NCI-H526 (cell line): ENCODE measurements around the gene PRDM13.
"Not testable (repeated sequence)": the region's sequence is repeated elsewhere in the genome, so short reads cannot be mapped to it uniquely, and the experiment has no call there.

Source experiments
- DNase-seq, 2 experiments: peaks; one replicate each; lab custom pipeline; 2025; lab: John Stamatoyannopoulos, UW

The PRDM13 gene

DNA sequence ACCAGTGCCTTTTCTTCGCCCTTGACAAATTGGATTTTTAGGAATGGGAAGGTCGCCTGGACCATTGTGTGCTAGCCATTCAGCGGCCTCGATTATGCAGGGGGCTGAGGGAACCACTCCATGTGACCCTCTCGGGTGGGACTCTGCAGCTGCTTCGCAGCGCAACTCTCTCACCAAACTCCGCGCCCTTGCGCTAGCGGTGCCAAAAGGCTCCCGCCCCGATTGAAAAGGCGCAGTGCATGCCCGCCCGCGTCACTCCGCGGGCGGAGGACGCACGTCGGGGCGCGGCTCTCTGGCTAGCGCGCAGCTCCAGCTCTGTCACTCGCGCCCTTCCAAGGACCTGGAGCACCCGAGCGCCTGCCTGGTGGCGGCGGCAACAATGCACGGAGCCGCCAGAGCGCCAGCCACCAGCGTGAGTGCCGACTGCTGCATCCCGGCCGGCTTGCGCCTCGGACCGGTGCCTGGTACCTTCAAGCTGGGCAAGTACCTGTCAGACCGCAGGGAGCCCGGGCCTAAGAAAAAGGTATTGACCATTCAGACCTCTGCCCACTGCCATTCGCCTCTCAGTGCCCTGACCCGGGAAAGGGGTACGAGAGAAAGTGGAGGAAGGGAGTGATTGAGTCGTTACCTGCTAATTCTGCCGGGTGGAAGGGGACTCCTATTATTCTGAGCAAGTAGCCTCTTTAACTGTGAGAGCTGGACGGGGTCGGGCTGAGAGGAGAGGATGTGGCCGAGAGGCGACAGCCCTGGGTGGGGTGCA is at the start of gene PRDM13:
Gene PRDM13, plus strand, starts transcription at position 178 of the 760 bp plus-strand sequence. Its CDS starts 202 bp downstream, at position 380.
- peak in 1 of 2 experiments; percentile 47 for DNase-seq

- DNase-seq: no peak
These were observed 47.6 kb upstream of the PRDM13 start for GRCh38 chr6:99559057-99559456.

GRCh38 chr6:99560668-99561067 is 46.0 kb upstream of the PRDM13 start:
- DNase-seq: no peak

DNA sequence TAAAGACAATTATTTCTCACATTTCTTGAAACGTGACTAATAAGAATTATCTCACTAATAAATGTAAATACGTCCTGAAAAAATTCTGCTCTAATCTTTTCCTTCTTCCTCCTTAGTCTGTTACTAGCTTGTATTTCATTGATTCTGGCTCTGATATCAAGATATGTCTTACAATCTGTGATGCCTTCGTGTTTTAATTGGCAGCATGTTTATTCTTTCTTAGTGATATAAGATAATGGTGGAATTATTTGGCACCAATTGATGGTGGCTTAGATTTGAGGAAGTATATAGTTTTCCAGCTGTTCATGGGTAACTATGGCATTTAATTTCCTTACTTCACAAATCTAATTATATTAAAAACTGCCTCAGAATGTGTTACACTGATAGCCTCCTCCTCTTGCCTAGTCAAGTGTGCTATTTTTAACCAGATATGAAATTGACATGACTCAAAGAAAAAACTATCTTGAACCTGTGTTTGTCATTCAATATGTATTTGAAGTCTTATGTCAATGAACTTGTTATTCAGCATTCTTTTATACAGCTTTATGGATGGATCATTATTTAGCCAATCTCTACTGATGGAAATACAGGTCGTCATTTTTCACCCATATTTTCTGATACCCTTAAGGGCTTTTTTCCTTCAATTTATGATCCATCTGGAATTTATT is 43.4 kb upstream of the PRDM13 start:
- DNase-seq: no peak

GRCh38 chr6:99568103-99568933 is 38.3 kb upstream of the PRDM13 start, which contains the start of gene CCNC:
Gene CCNC, minus strand, starts transcription at chr6:99568660. Its CDS starts 133 bp downstream, at chr6:99568527.
- DNase-seq: peak; percentile 92 to 97

DNA sequence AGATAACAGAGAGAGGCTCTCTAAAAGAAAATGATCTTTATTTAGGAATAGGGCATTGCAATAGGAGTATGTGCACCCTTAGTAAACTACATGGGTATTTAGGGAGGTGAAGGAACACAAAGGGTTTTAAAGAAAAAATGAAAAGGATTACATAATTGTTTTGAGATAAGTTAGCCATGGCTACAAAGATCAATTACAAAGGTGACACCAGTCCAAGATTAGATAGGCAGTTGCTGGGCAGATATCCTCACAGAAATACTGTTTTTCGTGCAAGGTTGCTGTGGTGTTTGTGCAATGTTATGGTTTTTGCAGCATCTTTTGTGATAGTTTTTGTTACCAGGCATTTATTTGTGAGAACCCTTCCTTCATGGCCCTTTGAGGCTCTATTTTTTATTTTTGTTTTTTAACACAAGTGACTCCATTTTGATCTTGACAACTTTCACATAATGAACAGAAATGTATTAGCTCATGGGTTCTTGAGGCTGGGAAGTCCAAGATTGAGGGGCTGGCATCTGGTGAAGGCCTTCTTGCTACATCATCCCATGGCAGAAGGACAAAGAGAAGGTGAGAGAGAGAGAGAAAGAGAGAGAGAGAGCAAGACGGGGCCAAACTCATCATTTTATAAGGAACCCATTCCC is 32.5 kb upstream of the PRDM13 start:
- DNase-seq: no peak

- DNase-seq: no peak
These were observed 30.9 kb upstream of the PRDM13 start for GRCh38 chr6:99575544-99576227.

- DNase-seq: no peak
These were observed 26.9 kb upstream of the PRDM13 start for GRCh38 chr6:99579781-99580180.

DNA sequence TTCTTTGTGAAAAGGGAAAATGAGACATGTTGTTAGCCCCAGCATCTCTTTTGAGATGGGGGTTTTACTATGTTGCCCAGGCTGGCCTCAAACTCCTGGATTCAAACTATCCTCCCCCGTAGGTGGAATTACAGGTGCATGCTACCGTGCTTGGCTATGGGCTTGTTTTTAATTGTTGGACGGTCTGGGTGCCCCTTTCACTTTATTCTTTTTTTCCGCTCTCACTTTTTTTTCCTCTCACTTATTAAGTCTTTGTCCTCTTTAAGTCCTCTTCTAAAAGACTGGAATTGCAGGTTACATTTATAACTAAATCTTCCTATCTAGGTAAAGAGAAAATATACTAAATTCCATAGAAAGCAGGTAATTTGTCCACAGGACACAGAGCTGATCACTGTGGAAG is 18.8 kb upstream of the PRDM13 start:
- no peak for DNase-seq

- peak; percentile 85 to 96 for DNase-seq
These were observed 17.9 kb upstream of the PRDM13 start for GRCh38 chr6:99588618-99589289.

DNA sequence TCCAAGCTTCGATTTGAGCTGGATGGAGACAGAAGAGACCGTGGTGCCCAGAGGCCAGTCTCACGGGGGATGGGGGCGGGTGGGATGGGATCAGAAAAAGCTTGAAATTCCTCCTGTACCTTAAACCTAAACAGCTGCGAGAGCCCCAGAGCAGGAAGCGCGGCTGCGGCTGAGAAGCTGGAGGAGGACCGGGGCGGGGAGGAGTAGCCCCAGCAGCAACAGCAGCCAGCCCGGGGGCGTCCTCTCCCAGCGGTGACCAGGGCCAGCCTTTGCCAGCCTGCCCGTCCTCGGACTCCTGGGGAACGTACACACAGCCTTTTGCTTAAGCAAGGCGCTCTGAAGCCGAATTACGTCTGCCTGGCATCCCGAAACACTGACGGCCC is 17.4 kb upstream of the PRDM13 start:
- peak in 1 of 2 experiments; percentile 64 for DNase-seq

GRCh38 chr6:99589907-99590493 is 16.6 kb upstream of the PRDM13 start:
- no peak for DNase-seq

GRCh38 chr6:99590728-99591672 is 15.6 kb upstream of the PRDM13 start:
- DNase-seq: peak in 1 of 2 experiments; percentile 50

DNA sequence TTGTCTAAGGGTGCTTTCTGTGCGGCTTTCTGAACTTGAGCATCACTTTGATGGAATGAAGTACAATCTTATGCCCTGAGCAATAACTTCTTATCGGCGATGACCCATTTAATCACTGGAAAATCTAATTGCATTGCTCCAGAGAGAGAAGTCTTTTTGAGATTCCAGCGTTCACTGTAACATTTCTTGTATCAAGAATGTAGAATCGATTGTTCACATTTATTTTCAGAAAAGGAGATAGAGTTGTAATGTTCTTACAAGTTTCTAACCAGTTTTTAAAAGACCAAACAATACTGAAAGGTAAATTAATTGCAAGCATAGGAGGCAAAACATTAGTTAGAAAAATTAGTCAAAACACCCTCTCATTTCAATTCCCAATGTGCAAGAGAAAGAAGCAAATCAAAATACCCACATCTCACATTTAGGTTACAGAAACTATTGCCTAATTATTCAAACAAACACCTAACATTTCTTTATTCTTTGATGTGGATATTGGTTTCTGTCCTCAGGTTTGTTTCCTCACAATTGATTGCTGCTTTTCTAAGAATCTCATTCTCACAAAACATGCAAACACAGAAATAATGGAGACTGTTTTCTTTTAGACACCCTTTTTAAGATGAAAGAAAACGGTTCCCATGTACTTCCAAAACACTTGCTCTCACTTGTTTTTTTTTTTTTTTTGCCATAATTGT is 14.8 kb upstream of the PRDM13 start:
- no peak for DNase-seq

GRCh38 chr6:99592900-99593299 is 13.7 kb upstream of the PRDM13 start:
- DNase-seq: no peak

DNA sequence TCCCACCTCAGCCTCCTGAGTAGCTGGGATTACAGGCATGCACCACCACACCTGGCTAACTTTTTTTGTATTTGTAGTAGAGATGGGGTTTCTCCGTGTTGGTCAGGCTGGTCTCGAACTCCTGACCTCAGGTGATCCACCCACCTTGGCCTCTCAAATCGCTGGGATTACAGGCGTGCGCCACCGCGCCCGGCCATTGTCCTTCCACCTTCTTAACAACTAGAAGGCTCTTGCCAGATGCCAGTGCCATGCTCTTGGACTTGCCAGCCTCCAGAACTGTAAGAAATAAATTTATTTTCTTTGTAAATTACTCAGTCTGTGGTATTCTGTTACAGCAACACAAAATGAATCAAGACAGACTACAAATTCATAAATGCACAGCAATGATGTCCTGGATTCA is 11.9 kb upstream of the PRDM13 start:
- not testable (repeated sequence) for DNase-seq

GRCh38 chr6:99602520-99603420 is 3.9 kb upstream of the PRDM13 start:
- peak; percentile 11 to 50 for DNase-seq
